Spinal cord (tissue), 10 donors: ENCODE results near the gene IER5. TPM values are rescaled to one million over a fixed set of nuclear protein-coding genes. Genes with fewer than 3 reads are reported as not detected.

Experiments
- DNase-seq, 6 donors: peaks; one replicate each; pipeline versions ENCODE4 v3.0.0 to v3.0.0-alpha.2; 2013 to 2015; ENCODE audit warnings: low spot score in 6 of 6, low read depth in 4 of 6
- H3K27ac ChIP-seq: one replicate; pipeline ENCODE4 v1.5.1; 2013; ENCODE audit warnings: low read depth, low read length, control low read depth
- H3K27me3 ChIP-seq: one replicate; pipeline ENCODE4 v1.6.1; 2013; ENCODE audit warnings: low read length; ENCODE audit not compliant: control insufficient read depth, insufficient read depth
- H3K36me3 ChIP-seq: one replicate; pipeline ENCODE4 v1.6.1; 2013; ENCODE audit warnings: low read length; ENCODE audit not compliant: control insufficient read depth, insufficient read depth
- H3K4me1 ChIP-seq: one replicate; pipeline ENCODE4 v1.6.1; 2013; ENCODE audit warnings: low read length; ENCODE audit not compliant: control insufficient read depth, insufficient read depth
- H3K4me3 ChIP-seq: one replicate; pipeline ENCODE4 v1.5.1; 2013; ENCODE audit warnings: low read depth, low read length, control low read depth
- H3K9me3 ChIP-seq: one replicate; pipeline ENCODE4 v1.6.1; 2013; ENCODE audit warnings: low read length; ENCODE audit not compliant: control insufficient read depth, insufficient read depth
- WGBS: methylation state at CpG from one replicate; pipeline ENCODE4 v1.1.5; 2013; ENCODE audit warnings: missing lambda C conversion rate; ENCODE audit not compliant: insufficient coverage; 5-methylcytosine and 5-hydroxymethylcytosine counted together
- polyA plus RNA-seq, 2 donors: library from polyadenylated mRNA; unstranded; fragments of 120-200 nt; gene quantifications; one replicate each; pipeline ENCODE4 v1.2.1, GENCODE V29; 2013; ENCODE audit not compliant: insufficient read length in 2 of 2
- total RNA-seq, 2 donors: library from RNA; depleted of rRNA in 1 of 2; stranded (reverse); fragments of 120-200 nt in 1 of 2; fragments of >200 nt in 1 of 2; gene quantifications; one replicate each; pipeline versions ENCODE4 v1.2.3 to v1.2.4, GENCODE V29; 2013 to 2014
- donor health status: healthy.

IER5 gene
- total and polyA plus RNA-seq, 4 donors: 8.1 to 11.2 (median 10.1) TPM

DNA sequence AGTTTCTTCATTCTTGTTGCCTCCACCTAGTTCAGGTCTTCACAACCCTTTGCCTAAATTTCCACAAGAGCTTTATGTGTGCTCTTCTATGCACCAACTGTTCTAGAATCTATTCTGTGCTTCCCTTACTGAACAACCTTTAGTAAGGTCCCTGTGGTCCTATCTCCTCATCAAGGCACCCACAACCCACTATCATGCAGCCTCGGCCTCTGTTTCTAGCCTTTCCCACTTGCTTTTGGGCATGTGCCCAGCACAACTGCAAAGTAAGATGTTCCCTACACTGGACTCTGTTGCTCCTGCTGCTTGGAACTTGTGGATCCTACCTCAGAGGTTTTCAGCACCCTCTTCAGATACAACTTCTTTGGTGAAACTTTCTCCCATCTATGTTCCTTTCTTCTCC is 2.4 kb upstream of the IER5 start:
- 87% methylated on average over 1 of the region's 1 CpG for WGBS
- H3K4me1 ChIP-seq: peaks cover 13% of the 10 kb centered on the region
- no peak for DNase-seq

GRCh38 chr1:181086926-181087325 is 1.6 kb upstream of the IER5 start:
- Histone ChIP-seq H3K27me3 (no peaks in the 10 kb centered on the region), H3K4me3 (no peak overlapping the region)
- WGBS: no CpG with 5 or more reads among the region's 5 CpGs

More for the DNA sequence above, 2.4 kb upstream of the IER5 start:
- no peaks in the 10 kb centered on the region for H3K27me3 ChIP-seq
- H3K36me3 ChIP-seq: no peaks in the 10 kb centered on the region
- H3K4me3 ChIP-seq: no peak overlapping the region
- no peak overlapping the region for H3K27ac ChIP-seq
- H3K9me3 ChIP-seq: no peaks in the 10 kb centered on the region

GRCh38 chr1:181087400-181087901 is 1.0 kb upstream of the IER5 start:
- Histone ChIP-seq H3K36me3 (no peaks in the 10 kb centered on the region), H3K27ac (no peak overlapping the region), H3K4me1 (peaks cover 15% of the 10 kb centered on the region), H3K27me3 (no peaks in the 10 kb centered on the region), H3K9me3 (no peaks in the 10 kb centered on the region), H3K4me3 (no peak overlapping the region)
- DNase-seq: peak in 1 of 6 donors; percentile 12
- whole genome bisulfite sequencing: 90% methylated on average over 6 of the region's 8 CpGs

More at GRCh38 chr1:181086926-181087325, 1.6 kb upstream of the IER5 start:
- Histone ChIP-seq H3K4me1 (peaks cover 13% of the 10 kb centered on the region), H3K36me3 (no peaks in the 10 kb centered on the region), H3K27ac (no peak overlapping the region), H3K9me3 (no peaks in the 10 kb centered on the region)
- no peak for DNase-seq

DNA sequence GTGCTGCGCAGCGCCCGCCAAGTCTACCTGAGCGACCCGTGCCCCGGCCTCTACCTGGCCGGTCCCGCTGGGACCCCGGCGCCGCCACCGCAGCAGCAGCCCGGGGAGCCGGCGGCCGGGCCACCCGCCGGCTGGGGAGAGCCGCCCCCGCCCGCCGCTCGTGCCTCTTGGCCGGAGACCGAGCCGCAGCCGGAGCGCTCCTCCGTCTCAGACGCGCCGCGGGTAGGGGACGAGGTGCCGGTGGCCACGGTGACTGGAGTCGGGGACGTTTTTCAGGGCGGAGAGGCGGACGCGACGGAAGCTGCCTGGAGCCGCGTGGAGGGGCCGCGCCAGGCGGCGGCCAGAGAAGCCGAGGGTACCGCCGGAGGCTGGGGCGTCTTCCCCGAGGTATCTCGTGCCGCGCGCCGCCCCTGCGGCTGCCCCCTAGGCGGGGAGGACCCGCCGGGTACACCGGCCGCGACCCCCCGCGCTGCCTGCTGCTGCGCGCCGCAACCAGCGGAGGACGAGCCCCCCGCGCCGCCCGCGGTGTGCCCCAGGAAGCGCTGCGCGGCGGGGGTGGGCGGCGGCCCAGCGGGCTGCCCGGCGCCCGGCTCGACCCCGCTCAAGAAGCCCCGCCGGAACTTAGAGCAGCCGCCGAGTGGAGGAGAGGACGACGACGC is 646 bp downstream of the IER5 start:
- H3K36me3 ChIP-seq: no peaks in the 10 kb centered on the region
- DNase-seq: no peak
- H3K4me3 ChIP-seq: peak overlapping the region; percentile 90
- no peaks in the 10 kb centered on the region for H3K27me3 ChIP-seq
- H3K27ac ChIP-seq: peak overlapping the region; percentile 89
- H3K9me3 ChIP-seq: no peaks in the 10 kb centered on the region
- WGBS: under 1% methylated on average over 97 of the region's 97 CpGs
- peaks cover 19% of the 10 kb centered on the region for H3K4me1 ChIP-seq

DNA sequence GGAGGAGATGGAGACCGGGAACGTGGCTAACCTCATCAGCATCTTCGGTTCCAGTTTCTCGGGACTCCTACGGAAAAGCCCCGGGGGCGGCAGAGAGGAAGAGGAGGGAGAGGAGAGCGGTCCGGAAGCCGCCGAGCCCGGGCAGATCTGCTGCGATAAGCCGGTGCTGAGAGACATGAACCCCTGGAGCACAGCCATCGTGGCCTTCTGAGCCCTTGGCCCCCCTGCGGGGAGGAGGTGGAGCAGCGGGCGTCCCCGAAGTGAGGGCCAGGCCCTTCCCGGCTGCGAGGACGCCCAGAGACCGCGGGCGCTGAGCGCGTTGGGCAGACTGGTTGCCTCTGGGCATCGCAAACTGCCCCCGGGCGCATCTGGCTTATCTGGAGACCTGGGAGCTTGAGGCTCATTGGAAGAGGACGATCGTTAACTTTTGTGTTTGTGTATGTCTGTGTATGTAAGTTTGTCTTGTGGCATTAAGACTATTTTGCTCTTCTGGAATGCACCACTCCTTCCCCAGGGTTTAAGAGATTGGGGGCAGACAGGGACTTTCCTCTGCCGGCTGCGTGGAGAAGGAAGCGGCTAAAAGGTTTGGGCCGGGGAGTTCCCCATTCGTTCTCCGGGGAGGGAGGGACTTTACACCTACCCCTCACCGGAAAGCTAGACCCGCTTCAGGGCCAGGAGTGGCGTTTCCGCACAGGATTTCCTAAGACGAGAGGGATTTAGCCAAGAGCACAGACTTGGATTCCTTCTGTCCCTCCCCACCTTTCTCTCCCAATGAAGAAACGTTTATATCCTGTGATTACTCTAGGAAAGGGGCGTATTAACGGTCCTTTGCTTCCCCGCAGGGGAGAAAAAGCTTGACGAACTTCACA is 1.4 kb downstream of the IER5 start:
- peak in 2 of 6 donors; percentile 75 to 85 for DNase-seq
- H3K27ac ChIP-seq: peak overlapping the region; percentile 89
- peak overlapping the region; percentile 90 for H3K4me3 ChIP-seq
- peaks cover 24% of the 10 kb centered on the region for H3K4me1 ChIP-seq
- H3K36me3 ChIP-seq: no peaks in the 10 kb centered on the region
- no peaks in the 10 kb centered on the region for H3K9me3 ChIP-seq
- WGBS: under 1% methylated on average over 40 of the region's 48 CpGs
- H3K27me3 ChIP-seq: no peaks in the 10 kb centered on the region

- WGBS: 0% methylated on average over 3 of the region's 9 CpGs
Measured at GRCh38 chr1:181090641-181091126, 2.2 kb downstream of the IER5 start.

DNA sequence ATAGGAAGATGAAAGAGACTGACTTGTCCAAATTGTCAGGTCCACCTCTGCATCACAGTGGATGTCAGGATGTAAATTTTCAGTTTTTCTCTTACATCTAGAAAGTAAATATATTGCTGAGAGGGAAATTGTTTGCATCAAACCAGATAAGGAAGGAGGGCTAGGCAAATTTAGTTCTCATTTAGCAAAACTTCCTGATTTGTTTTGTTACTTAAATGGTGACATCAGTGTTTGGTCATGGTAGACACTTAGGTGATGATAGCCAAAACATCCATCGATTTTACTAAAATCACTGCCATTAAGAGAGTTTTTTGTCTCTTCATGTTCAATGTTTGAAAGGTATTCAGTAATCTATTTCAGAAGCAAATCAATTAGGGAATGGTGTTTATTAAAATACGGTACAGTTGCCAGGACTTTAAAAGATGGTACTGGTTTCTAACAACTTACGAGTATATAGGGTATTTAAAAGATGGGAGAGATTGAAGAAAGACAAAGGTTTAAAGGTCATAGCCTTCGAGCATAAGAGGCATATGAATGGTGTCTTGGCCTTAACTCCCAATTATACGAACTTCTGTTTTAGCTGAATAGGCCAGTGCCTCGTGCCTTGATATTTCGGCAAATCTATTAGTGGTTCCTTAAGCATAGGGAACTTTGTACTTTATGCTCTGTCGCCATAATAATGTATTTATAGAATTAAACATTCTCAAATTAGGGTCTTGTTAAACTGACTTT is 3.0 kb downstream of the IER5 start:
- Histone ChIP-seq H3K4me1 (peaks cover 40% of the 10 kb centered on the region), H3K27me3 (no peaks in the 10 kb centered on the region), H3K36me3 (no peaks in the 10 kb centered on the region), H3K4me3 (peak overlapping the region; percentile 90), H3K27ac (peak overlapping the region; percentile 89), H3K9me3 (no peaks in the 10 kb centered on the region)
- DNase-seq: peak in 1 of 6 donors; percentile 1
- 86% methylated on average over 2 of the region's 8 CpGs for WGBS

More at GRCh38 chr1:181090641-181091126, 2.2 kb downstream of the IER5 start:
- peaks cover 32% of the 10 kb centered on the region for H3K4me1 ChIP-seq
- H3K9me3 ChIP-seq: no peaks in the 10 kb centered on the region
- peak overlapping the region; percentile 90 for H3K4me3 ChIP-seq
- peak in 1 of 6 donors; percentile 20 for DNase-seq
- no peaks in the 10 kb centered on the region for H3K36me3 ChIP-seq
- peak overlapping the region; percentile 89 for H3K27ac ChIP-seq
- H3K27me3 ChIP-seq: no peaks in the 10 kb centered on the region

DNA sequence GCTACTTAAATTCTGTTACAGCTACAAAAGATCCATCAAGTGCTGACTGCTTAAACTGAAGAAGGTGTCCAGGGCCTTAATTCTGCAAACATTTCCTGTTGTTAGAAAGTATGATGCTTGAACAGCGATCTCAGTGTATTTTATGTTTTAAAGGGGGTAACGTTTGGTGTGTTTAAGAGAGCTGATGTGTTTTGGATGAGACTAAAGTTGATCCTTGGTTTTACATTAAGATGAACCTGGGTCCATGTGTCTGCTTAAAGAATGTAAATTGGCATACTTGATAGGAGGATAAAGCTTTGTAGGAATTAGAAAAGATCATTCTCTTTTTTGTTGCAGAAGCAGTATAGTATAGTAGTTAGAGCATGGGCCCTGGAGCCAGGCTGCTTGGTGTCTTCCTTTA is 3.6 kb downstream of the IER5 start:
- Histone ChIP-seq H3K36me3 (no peaks in the 10 kb centered on the region), H3K9me3 (no peaks in the 10 kb centered on the region), H3K4me3 (no peak overlapping the region), H3K27me3 (no peaks in the 10 kb centered on the region), H3K27ac (no peak overlapping the region), H3K4me1 (peaks cover 45% of the 10 kb centered on the region)
- 62% methylated on average over 2 of the region's 2 CpGs for WGBS
- DNase-seq: no peak

- Histone ChIP-seq H3K4me1 (peaks cover 48% of the 10 kb centered on the region), H3K9me3 (no peaks in the 10 kb centered on the region), H3K27ac (no peak overlapping the region), H3K4me3 (no peak overlapping the region), H3K27me3 (no peaks in the 10 kb centered on the region), H3K36me3 (no peaks in the 10 kb centered on the region)
- no CpG with 5 or more reads among the region's 4 CpGs for WGBS
- peak in 1 of 6 donors; percentile 10 for DNase-seq
Measured at GRCh38 chr1:181092883-181093458, 4.5 kb downstream of the IER5 start.
